Hematopoietic multipotent progenitor cell treated with erythropoietin and hydrocortisone succinate and interleukin-3 and kit ligand, for 8 days (in vitro differentiated cells): ENCODE data around the gene SOX6.
"Not testable (repeated sequence)": the region's sequence is repeated elsewhere in the genome, so short reads cannot be mapped to it uniquely, and the experiment has no call there.

ENCODE experiments used
- DNase-seq: peaks from one replicate; pipeline ENCODE4 v3.0.0-alpha.2; 2015

The SOX6 gene

GRCh38 chr11:16087886-16088285 lies 268.5 kb downstream of the SOX6 start:
- no peak for DNase-seq

DNA sequence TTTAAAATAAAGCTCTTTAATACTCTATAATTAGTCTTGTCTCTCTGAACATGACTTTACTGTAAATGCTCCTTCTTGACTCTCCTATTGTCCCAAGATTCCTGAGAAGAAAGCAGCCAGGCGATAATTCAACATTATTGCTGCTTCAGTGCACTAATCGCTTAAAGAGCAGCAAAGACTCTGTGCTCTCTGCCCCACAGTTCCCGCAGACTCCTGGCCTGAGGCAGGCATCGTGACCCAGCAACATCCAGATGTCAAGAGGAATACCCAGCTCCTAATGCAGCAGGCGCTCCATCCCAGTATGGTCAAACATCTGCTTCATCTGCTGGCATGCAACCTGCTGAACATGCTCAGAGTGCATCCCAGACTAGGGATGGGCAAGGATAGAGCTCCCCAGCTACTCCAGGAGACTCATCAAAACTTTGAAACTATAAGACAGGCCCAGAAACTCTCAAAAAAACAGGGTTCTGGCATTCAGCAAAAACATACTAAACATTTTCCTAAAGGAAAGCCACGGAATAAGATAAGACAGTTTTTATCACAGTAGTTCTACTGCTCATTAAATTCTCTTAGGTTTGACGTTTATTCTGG lies 270.0 kb downstream of the SOX6 start:
- DNase-seq = no peak

GRCh38 chr11:16082095-16083055 lies 274.0 kb downstream of the SOX6 start:
- DNase-seq = no peak

- no peak for DNase-seq
Measured at GRCh38 chr11:16081382-16082094, 274.8 kb downstream of the SOX6 start.

DNA sequence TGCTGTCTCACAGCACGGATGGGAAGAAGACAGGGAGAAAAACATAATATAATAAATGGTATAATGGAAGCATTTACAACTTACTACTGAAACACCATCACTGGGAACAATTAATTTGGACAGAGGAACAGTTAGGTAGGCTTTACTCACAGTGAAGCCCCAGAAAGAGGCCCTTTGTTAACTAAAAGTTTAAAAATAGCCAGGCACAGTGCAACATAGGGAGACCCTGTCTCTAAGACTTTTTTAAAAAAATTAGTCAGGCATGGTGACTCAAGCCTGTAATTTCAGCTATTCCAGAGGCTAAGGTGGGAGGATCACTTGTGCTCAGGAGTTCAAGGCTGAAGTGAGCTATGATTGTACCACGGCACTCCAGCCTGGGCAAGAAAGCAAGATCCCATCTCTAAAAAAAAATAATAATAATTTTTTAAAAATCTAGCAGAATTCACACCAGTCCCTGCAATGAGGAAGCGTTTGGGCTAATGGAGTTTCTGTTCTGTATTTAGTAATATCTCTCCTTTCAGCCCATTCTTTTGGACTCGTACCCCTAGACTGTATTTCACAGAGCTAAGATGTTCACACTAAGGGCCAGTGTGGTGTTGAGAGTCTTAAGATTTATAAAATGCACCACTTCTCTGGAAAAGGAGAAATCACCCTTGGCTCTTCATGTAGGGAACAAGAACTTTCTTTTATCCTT lies 275.5 kb downstream of the SOX6 start:
- DNase-seq = no peak

DNA sequence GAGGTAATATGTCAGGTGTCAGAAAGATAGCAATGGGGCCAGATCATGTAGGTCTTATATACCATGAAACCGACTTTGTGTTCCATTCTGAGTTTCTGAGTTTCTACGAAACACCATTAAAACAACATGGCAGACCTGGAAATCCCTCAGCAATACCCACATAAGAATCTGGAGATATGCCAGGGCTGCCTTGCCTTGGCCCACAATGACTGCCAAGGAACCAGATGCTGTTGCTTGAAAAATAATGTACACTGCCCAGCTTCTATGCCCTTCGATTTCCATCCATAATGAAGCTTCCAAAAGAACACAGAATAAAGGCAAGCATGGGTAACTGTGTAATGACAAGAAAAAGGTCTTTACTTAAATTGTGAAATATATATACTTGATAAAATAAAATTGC lies 277.4 kb downstream of the SOX6 start:
- no peak for DNase-seq

- DNase-seq = no peak
Measured at GRCh38 chr11:16070573-16070972, 285.8 kb downstream of the SOX6 start.

GRCh38 chr11:16067268-16067667 lies 289.1 kb downstream of the SOX6 start:
- DNase-seq = not testable (repeated sequence)

DNA sequence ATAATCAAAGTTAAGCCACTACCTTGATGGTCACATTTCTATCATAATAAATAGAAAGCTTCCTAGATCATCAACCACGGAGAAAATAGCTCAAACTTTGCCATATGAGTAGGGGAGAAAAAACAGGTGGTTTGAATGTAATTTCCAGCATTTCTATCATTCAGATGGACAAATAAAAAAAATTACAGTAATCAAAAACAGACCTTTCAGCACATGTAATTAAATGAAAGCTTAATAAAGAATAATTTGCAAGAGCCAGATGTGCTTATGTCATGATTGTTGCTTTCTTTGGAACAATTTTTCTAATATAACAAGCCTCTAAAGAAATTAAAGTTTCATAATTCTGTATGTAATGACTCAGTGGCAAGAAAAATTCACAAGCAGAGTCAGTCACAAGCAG lies 297.0 kb downstream of the SOX6 start:
- DNase-seq = no peak

- no peak for DNase-seq
Measured at GRCh38 chr11:16058671-16059070, 297.7 kb downstream of the SOX6 start.

DNA sequence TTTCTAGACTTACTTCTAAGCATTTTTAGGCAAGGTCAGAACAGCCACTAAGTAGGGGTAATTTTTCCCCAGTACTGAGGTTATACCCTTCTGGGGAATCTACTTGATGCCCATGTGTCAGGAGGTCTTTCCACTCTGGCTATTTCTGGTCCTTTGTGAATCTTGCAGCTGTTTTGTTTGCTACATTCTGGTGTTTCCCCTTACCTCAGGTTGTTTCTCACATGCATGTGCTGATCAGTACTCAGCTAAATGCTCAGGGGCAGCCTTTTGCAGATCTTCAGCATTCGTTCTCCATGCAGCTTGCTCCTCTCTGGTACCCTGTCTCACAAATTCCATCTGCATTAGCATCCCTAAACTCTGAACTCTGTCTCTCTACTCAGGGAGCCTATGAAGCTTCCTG lies 303.6 kb downstream of the SOX6 start:
- no peak for DNase-seq

GRCh38 chr11:16049611-16050010 lies 306.7 kb downstream of the SOX6 start:
- DNase-seq = no peak

DNA sequence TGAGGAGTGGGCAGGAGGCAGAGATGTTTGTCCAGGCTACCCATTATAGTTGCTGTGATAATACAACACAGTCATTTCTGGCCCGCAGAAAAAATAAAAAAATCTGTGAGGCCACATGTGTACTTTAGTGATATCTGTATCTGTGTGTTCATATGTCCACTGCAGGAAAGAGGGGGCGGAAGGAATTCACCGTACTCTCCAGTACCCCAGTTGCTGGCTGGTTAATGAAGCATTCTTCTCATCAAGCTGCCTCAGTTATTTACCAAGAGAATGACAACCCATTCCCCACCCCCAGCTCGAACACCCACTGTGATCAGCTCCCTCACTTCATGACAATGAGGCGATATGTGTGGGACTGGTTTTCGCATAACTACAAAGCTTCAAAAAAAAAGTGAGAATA lies 309.3 kb downstream of the SOX6 start:
- DNase-seq = no peak

DNA sequence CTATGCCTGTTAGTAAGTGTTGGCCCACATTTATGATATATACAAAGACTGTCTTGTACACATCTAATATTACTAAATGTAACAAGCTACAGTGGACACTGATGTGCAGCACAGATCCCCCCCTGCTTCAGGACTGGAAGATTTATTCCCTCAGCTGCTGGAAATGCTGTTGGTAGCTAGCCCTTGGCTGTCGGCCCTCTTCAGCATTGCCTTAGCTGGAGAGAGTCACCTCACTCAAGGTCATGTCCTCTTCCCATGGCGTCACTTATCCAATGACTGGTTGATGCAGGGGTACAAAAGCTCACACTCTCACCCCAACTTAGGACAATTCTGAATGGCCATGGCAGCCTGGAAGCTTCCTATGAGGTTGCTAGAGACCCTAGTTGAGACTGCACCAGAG lies 312.7 kb downstream of the SOX6 start:
- DNase-seq = no peak

- no peak for DNase-seq
Measured at GRCh38 chr11:16041207-16041606, 315.1 kb downstream of the SOX6 start.

DNA sequence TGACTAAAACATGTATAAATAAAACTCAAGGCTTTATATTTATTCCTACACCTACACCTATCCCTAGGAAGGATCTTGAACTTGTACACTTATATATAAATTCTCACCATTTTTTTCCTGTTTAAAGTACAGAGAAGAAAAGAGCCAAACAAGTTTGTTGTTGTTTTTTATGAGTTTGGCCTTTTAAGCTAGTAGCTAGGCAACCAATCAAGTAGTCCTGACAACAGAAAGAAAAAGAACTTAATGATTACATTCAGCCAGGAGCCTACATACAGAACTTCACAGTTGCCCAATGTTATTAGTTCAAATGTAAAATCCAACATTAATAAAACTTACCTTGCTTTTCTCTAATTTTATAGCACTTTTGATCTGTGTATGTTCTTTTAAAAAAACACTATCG lies 316.2 kb downstream of the SOX6 start:
- DNase-seq = no peak

- DNase-seq = no peak
Measured at GRCh38 chr11:16037179-16037578, 319.2 kb downstream of the SOX6 start.

- DNase-seq = no peak
Measured at GRCh38 chr11:16036218-16036617, 320.1 kb downstream of the SOX6 start.

DNA sequence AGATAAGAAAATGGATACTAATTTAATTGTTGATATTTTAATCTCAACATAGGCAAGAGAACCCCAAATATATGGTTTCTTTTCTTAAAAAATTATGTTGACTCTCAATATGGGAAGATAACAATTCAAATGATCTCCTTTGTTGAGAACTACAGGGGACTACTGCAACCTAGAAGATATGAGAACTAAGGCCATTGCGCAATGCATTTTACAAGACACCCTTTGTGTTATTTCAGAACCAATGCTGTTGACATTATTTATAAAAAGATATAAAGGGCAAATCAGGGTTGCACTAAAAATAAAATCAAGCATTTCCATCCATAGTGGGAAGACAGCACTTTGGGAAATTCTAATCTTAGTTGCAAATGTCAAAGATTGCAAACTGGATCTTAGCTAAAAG lies 322.3 kb downstream of the SOX6 start:
- no peak for DNase-seq

- no peak for DNase-seq
Measured at GRCh38 chr11:16032974-16033373, 323.4 kb downstream of the SOX6 start.

DNA sequence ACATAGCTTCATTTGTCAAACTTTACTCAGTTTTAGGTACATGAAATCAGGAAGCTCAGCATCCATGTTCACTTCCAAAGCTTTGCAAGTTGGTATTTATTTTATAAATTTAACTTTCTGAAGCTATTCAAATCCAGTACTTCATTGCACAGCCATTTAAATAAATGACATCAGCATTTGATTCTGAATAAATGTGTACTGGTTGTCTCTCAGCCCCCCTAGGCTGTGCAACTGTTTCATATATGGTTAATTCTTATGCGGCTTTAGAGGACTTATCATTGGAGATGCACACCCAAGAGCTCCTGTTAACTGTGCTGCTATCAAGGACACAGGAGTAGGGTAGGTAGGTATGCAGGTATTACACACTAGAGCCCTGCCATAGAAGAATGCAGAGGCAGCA lies 325.1 kb downstream of the SOX6 start:
- no peak for DNase-seq

GRCh38 chr11:16030664-16031063 lies 325.7 kb downstream of the SOX6 start:
- no peak for DNase-seq

DNA sequence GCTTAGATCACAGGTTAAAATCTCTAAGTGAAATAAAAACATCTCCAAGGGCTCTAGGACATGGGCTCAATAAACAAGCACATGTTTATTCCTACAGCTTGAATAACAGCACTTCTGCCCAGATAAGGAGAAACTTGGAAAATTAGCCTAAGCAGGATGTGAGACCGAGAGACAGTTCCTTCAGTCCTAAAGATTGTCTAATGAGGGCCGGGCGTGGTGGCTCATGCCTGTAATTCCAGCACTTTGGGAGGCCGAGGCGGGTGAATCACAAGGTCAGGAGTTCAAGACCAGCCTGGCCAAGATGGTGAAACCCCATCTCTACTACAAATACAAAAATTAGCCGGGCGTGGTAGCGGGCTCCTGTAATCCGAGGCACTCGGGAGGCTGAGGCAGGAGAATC lies 327.2 kb downstream of the SOX6 start:
- DNase-seq = not testable (repeated sequence)
